GM06990 (cell line): ENCODE data around the gene C2.
"Not testable (repeated sequence)": the region's sequence is repeated elsewhere in the genome, so short reads cannot be mapped to it uniquely, and the experiment has no call there.

Experiments used
- DNase-seq: peaks from one replicate; pipeline ENCODE4 v3.0.0-alpha.2; 2011; ENCODE audit not compliant: insufficient read length; ENCODE audit errors: extremely low read depth
- H3K27me3 ChIP-seq: replicated peaks from 2 replicates; pipeline ENCODE4 v1.6.0; 2011; ENCODE audit warnings: low read length; ENCODE audit not compliant: control insufficient read depth, insufficient read depth
- H3K36me3 ChIP-seq: 2 replicates; pipeline ENCODE4 v1.5.1; 2011; ENCODE audit warnings: low read length; ENCODE audit not compliant: control insufficient read depth, insufficient read depth
- H3K4me3 ChIP-seq: replicated peaks from 2 replicates; pipeline ENCODE4 v1.5.1; 2011; ENCODE audit warnings: low read depth, mild to moderate bottlenecking, control low read depth, low read length
- TF ChIP-seq, protein P1 (sequence below): IDR thresholded peaks from 2 replicates; pipeline ENCODE4 v1.5.1; 2011; ENCODE audit warnings: low read length, control low read depth, mild to moderate bottlenecking, inconsistent platforms; ENCODE audit not compliant: insufficient read depth, poor library complexity, severe bottlenecking

The C2 gene

DNA sequence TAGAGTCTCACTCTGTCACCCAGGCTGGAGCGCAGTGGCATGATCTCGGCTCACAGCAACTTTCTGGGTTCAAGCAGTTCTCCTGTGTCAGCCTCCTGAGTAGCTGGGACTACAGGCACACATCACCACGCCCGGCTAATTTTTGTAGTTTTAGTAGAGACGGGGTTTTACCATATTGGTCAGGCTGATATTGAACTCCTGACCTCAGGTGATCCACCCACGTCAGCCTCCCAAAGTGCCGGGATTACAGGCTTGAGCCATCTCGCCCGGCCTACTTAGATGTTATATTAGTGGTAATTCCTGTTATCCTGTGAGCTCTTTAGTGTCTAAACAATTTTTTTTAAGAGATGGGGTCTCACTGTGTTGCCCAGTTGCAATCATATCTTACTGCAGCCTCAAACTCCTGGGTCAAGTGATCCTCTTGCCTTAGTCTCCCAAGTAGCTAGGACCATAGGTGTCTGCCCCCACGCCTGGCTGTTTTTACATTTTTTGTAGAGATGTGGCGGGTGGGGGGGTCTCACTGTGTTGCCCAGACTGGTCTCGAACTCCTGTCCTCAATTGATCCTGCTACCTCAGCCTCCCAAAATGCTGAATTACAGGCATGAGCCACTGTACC is 50.4 kb downstream of the C2 start:
- Histone ChIP-seq H3K36me3 (no peaks in the 10 kb centered on the region), H3K4me3 (no peak overlapping the region), H3K27me3 (no peaks in the 10 kb centered on the region)
- TF ChIP-seq, protein P1, sequence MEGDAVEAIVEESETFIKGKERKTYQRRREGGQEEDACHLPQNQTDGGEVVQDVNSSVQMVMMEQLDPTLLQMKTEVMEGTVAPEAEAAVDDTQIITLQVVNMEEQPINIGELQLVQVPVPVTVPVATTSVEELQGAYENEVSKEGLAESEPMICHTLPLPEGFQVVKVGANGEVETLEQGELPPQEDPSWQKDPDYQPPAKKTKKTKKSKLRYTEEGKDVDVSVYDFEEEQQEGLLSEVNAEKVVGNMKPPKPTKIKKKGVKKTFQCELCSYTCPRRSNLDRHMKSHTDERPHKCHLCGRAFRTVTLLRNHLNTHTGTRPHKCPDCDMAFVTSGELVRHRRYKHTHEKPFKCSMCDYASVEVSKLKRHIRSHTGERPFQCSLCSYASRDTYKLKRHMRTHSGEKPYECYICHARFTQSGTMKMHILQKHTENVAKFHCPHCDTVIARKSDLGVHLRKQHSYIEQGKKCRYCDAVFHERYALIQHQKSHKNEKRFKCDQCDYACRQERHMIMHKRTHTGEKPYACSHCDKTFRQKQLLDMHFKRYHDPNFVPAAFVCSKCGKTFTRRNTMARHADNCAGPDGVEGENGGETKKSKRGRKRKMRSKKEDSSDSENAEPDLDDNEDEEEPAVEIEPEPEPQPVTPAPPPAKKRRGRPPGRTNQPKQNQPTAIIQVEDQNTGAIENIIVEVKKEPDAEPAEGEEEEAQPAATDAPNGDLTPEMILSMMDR: no peak
- DNase-seq: no peak

DNA sequence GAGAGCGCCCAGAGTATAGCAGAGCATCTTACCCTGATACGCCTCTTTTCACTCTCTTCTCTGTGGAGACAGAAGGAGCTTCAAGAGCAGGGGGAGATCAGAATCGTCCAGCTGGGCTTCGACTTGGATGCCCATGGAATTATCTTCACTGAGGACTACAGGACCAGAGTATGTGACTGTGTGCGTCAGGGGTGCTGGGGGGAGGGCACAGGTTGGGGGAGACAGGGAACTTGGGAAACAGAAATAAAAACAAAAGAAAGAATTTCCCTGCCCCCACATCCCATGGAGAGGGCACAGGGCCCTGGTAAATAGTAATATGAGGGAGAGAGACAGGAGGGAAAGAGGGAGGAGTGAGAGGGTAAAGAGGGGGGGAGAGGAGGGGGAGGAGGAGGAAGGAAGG is 51.3 kb downstream of the C2 start:
- Histone ChIP-seq H3K4me3 (no peak overlapping the region), H3K36me3 (no peaks in the 10 kb centered on the region), H3K27me3 (no peaks in the 10 kb centered on the region)
- no peak for DNase-seq
- TF ChIP-seq, protein P1: no peak

DNA sequence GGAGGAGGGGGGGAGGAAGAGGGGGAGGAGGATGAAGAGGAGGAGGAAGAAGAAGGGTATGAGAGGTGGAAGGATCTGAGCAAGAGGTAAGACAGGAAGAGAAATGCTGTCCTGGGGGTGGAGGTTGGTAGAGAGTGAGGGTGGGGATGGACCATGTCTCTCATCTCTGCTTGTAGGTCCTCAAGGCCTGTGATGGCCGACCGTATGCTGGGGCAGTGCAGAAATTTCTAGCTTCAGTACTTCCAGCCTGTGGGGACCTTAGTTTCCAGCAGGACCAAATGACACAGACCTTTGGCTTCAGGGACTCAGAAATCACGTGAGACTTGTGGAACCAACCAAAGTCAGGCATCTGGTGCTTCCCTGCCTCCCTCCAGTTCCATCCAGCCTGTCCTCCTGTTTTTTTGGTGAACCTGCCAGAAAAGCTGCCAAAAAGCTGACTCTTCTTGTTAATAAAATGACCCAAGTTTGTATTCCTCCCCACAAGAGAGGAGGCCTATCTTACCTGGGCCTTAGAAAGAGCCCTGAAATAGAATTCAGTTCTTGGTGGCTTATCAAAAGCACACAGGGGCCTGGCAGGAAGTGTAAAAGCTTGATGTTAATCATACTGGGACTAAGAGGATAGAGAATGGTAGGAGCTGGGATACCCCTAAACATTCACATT is 51.9 kb downstream of the C2 start:
- Histone ChIP-seq H3K27me3 (no peaks in the 10 kb centered on the region), H3K4me3 (no peak overlapping the region), H3K36me3 (no peaks in the 10 kb centered on the region)
- no peak for DNase-seq
- TF ChIP-seq, protein P1: no peak

DNA sequence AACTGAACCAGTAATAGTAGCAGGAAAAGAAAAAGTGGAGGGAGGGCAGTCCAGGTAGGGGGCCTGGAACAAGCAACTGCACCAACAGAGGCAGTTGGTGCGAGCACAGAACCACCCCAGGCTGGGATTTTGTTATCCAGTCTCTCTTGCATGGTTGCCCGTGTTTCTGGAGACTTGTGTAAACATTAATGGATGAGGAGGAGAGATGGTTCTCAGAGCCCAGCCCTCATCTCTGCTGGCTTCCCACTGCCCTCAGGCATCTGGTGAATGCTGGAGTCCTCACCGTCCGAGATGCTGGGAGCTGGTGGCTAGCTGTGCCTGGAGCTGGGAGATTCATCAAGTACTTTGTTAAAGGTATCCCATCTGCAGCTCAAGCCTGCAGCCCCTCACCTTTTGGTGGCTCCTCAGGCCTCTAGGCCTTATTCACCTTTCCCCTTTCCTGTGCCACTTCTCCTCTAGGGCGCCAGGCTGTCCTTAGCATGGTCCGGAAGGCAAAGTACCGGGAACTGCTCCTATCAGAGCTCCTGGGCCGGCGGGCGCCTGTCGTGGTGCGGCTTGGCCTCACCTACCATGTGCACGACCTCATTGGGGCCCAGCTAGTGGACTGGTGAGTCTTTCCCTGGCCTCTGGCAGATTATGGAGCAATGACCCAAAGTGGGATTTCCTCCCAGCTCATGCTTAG is 52.8 kb downstream of the C2 start:
- H3K36me3 ChIP-seq, DNase-seq, H3K27me3 ChIP-seq, H3K4me3 ChIP-seq: not testable (repeated sequence)

DNA sequence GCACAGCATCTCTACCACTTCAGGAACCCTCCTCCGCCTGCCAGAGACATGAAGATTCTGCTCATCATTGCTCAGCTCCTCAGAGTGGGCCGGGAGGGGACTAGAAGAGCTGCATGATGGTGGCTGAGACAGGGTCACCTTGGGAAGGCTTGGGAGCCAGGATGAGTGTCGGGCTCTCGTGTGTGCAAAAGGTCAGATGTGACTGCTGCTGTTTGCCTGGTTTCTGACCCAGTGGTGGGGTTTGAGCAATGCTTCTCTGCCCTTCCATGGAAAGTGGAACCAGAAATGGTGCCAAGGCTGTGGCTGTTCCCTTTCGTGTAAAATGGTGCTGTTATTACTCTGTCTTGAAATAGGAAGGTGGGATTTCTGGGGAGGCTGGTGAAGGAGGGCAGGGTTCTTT is 53.5 kb downstream of the C2 start:
- not testable (repeated sequence) for H3K36me3 ChIP-seq, H3K4me3 ChIP-seq, DNase-seq, H3K27me3 ChIP-seq

DNA sequence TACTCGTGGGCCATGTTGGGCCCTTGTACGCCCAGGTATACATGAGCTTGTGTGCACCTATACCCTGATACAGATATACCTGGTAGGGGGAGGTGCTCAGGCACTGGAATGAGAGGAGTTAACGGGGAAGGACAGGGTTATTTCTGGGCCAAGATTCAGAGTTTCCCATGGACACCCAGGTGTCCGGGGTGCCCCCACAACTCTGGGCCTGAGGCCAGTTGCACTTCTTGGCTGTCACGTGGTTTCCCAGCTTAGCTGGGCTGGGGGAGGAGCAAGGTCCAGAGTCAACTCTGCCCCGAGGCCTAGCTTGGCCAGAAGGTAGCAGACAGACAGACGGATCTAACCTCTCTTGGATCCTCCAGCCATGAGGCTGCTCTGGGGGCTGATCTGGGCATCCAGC is 54.2 kb downstream of the C2 start, which contains the start of gene C4A:
Gene C4A, plus strand, starts transcription at position 314 of the 400 bp plus-strand sequence. Its CDS starts 51 bp downstream, at position 365.
- DNase-seq, H3K4me3 ChIP-seq, H3K27me3 ChIP-seq, H3K36me3 ChIP-seq: not testable (repeated sequence)

DNA sequence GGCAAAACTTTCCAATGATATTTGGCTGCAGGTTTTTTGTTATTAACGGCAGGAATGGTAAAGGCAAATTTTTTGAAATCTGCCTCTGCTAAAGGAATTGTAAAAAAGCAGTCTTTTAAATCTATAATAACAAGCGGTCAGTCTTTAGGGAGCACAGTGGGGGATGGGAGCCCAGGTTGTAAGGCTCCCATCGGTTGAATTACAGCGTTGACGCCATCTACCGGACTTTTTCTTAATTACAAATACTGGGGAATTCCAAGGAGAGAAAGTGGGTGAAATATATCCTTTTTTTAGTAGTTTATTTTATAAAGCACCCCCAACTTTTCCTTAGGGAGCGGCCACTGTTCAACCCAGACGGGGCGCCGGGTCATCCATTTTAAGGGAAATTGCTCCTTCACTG is 61.8 kb downstream of the C2 start:
- not testable (repeated sequence) for H3K36me3 ChIP-seq, H3K4me3 ChIP-seq, DNase-seq, H3K27me3 ChIP-seq

DNA sequence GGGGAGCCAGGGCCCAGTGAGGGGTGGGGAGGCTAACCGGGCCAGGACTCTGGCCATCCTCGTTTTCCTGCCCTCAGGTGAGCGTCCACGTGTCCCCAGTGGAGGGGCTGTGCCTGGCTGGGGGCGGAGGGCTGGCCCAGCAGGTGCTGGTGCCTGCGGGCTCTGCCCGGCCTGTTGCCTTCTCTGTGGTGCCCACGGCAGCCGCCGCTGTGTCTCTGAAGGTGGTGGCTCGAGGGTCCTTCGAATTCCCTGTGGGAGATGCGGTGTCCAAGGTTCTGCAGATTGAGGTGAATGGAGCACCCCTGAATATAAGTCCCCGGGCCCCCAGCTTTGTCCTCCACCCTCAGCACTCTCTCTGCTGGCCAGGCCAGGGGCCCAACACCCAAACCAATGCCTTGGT is 66.9 kb downstream of the C2 start:
- DNase-seq, H3K27me3 ChIP-seq, H3K36me3 ChIP-seq: not testable (repeated sequence)

More for the DNA sequence above, 66.9 kb downstream of the C2 start:
- H3K4me3 ChIP-seq: not testable (repeated sequence)
